ENCODE results near the gene PARP14.

DNA sequence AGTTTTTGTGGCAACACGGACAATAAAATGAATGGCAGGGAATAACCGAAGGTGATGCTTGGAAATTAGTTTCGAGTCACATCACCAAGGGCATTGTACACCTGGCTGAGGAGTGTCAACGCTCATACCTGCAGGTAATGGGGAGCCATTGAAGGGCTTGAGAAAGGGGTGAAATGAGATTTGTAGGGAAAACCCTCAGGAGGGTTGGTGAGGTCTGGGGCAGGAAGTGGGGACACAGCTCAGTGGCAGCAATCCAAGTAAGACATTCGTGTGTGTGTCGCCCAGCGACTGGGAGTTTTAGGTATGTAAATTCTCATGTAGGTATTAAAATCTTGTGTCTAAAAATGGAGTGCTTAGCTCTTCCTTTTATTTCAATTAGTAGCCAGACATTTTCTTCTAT is 14.3 kb downstream of the PARP14 start:
- TF ChIP-seq POLR2A (IDR thresholded peaks at IDR 0.05; ENCODE audit: low read depth, low read length) (peak; percentile 40; the same call in 1 of the 2 replicates), POLR2AphosphoS5 (IDR thresholded peaks at IDR 0.05; ENCODE audit: low read depth, low read length) (peak; percentile 68; the same call in 1 of the 2 replicates), PAX5 (IDR thresholded peaks at IDR 0.05; ENCODE audit: insufficient read depth, low read length, severe bottlenecking) (no peak), TAF1 (IDR thresholded peaks at IDR 0.05; ENCODE audit: low read depth, low read length) (no peak), POU2F2 (IDR thresholded peaks at IDR 0.05; ENCODE audit: low read depth, low read length) (peak; percentile 77; the same call in 1 of the 2 replicates)

Data from GM12891 (cell line).